ENCODE results near the gene SEMA3G.

The SEMA3G gene

GRCh38 chr3:52479037-52479876, 34.4 kb upstream of the SEMA3G start:
- DNase-seq (ENCODE audit: low read depth): no peak

DNA sequence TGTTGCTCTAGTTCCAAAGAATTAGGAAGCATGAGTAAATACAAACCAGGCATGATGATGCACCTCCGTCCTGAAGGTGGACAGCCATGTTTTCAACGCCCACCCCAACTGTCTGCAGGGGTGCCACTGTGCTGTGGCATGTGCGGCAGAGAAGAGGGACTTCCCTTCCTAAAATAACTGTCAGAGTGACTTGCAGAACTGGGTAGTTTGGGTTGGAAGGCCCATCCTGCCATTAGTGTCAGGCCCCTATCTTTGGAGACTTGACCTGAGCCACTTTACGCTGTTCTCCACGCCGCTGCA, 32.8 kb upstream of the SEMA3G start:
- no peak for DNase-seq (ENCODE audit: low read depth)

DNA sequence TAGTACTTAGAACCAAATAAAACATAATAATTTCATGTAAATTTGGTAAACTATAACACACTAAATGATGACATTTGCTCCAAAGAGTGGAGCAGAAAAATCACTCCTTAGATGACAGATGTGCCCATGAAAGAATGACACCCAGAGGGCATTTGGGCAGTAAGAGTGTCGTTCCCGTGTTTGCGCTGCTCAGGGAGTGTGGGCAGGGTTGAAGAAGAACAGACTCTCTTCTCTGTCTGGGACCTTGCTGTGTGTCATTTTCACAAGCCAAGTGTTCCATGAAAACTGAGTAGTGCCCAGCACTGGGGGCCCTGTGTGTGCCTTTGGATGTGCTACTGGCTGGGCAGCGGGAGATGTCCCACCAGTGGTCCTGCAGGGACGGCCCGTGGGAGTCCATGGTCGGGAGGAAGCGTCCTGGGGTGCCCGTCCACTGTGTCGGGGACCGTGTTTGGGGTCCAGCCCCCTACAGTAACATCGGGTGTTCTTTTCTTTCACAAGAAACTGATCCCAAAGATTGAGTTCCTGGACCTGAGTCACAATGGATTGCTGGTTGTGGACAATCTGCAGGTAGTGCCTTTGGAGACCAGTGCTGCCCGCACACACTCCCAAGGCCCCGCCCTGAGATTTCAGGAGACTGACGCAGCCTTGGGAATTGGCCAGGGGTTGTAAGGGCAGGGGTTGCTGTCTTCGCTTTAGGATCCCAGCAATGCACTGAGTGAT, 32.3 kb upstream of the SEMA3G start:
- no peak for DNase-seq (ENCODE audit: low read depth)

DNA sequence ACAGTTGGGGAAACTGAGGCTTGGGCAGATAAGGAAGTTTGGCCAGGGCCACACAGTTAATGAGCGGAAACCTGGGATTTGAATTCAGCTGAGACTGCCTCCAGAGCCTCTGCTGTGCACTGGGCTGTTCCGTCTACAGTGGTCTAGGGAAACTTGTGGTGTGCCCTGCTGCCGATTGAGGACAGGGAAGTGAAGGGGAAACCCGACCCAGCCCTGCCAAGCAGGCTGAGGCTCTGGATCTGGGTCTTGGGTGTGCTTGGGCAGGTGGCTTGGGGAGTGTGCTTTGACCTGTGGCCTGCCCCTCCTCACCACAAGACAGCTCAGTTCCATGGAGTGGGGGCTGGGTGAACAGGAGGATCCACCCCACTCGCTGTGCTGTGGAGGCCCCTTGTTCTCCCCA, 28.1 kb upstream of the SEMA3G start:
- no peak for DNase-seq (ENCODE audit: low read depth)

DNA sequence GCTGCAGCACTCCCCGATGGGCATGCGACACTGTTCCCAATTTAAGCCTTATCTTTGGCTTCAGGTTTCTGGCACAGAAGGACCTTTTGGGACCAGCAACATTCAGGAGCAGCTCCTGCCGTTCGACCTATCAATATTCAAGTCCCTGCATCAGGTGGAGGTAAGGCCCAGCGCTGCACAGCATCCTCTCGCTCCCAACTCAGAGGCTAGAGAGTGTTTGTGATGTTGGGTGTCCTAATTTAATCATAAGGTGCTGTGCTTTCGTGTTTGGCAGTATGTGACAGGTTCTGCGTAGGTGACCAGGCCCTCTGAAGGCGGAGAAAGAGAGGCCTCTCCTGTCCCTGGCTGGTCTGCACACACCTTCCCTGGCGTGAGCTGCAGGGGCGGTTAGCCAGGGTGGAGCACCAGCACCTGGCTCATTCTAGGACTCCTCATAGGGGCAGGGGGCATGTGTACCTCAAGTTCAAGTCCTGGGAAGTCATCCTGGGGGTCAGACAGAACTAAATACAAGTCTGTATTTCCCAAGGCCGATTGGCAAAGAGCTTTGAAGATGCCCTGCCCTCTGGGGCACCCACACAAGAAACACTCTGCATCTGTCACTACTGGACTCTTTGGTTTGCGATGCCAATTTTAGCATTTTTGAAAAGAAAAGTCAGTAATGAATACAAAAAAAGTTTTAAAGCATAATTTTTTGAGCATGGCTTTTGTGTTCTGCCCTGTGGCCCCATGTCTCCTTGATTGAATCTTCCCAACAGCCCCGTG, 27.5 kb upstream of the SEMA3G start:
- no peak for DNase-seq (ENCODE audit: low read depth)

DNA sequence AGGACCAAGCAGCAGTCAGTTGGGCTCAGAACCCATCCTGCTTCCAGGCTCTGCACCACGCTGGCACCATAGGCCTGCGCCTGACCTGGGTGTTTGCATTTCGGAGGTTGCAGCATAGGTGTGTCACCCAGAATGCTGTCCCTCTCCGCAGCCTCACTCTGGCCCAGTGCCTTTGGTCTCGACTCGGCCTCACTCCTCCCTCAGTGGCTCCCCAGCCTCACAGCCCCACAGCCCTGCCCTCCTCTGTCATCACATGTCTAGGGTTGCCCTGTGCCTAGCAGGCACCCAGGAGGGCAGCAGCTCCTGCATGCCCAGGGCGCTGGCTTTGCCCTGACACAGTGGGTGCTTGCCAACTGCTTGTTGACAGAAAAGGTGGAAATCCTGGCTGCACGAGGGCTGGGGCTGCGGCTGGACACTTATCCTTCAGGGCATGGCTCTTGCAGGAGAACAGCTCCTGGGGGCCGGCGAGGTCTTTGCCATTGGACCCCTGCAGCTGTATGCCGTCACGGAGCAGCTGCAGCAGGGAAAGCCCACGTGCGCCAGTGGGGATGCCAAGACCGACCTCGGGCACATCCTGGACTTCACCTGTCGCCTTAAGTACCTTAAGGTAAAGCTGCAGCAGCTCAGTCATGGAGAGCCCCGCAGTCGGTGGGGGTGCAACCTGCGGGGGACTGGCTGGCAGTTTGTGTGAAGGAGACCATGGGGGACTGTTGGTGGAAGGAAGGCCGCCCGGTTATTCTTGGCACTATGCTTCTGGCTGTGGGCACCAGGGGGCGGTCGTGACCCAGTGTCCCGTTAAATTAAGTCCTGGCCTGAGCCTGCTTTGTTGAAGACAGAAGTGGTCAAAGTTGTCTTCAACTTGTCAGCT, 26.7 kb upstream of the SEMA3G start:
- no peak for DNase-seq (ENCODE audit: low read depth)

- no peak for DNase-seq (ENCODE audit: low read depth)
Measured at GRCh38 chr3:52470920-52471319, 26.0 kb upstream of the SEMA3G start.

DNA sequence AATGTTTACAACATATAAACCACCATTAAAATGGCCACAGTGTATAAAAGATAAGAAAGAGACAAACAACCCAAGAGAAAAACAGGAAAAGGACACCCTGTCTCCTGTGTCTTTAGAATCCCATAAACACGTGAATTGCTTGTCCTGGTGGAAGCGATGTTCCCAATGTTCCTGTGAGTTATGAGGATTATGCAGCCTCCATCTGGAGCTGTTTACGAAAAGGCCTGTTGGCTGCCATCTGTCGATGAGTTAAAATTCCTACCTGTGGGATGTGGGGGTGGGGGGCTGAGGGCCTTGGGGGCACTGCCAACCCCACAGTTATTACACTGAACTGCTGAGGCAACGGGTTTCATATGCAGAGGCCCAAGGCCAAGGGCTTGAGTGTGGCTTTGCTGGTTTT, 24.1 kb upstream of the SEMA3G start:
- no peak for DNase-seq (ENCODE audit: low read depth)

- no peak for DNase-seq (ENCODE audit: low read depth)
Measured at GRCh38 chr3:52468336-52468735, 23.4 kb upstream of the SEMA3G start.

DNA sequence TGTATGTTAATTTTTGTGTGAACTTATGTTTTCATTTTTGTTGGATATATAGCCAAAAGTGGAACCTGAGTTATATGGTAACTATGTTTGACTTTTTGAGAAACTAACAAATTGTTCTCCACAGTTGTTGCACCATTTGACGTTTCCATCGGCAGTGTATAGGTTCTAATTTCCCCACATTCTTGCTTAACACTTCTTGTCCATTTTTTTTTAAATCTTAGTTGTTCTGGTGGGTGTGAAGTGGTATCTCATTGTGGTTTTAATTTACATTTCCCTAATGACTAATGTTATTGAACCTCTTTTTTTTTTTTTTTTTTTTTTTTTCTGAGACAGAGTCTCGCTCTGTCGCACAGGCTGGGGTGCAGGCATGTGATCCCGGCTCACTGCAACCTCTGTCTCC, 18.5 kb upstream of the SEMA3G start:
- DNase-seq (ENCODE audit: low read depth): no peak

GRCh38 chr3:52461874-52462273, 17.0 kb upstream of the SEMA3G start:
- no peak for DNase-seq (ENCODE audit: low read depth)

DNA sequence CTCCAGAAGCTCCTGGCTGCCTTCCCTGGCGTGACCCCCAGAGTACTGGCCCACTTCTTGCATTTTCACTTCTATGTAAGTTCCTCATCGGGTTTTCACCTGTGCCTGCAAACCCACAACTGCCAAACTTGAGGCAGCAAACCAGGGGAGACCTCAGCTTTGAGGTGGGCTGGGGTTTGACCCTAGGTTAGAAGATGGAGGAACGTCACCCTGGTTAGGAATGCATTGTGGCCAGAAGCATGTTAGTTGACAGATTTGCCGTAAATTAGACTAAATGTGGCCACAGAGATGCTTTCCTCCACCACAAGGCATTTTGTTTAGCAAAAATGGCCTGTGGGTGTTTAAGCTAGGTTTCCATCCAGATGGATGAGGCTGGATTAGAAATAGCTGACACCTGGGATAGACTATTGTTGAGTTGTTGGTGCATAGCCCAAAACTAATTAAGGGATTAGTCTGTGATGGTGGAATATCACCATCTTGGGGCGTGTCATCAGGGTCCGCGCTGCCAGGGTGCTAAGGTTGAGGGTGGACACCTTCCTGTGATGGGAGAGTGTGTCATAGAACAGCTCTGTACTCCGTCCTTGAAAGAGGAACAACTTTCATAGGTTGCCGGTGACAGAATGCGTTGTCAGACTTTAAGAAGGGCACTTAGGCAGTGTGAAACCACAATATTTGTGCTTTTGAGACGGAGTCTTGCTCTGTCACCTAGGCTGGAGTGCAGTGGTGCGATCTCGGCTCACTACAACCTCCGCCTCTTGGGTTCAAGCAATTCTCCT, 14.1 kb upstream of the SEMA3G start:
- no peak for DNase-seq (ENCODE audit: low read depth)

GRCh38 chr3:52458031-52458760, 13.3 kb upstream of the SEMA3G start:
- no peak for DNase-seq (ENCODE audit: low read depth)

GRCh38 chr3:52456800-52457183, 11.9 kb upstream of the SEMA3G start:
- no peak for DNase-seq (ENCODE audit: low read depth)

DNA sequence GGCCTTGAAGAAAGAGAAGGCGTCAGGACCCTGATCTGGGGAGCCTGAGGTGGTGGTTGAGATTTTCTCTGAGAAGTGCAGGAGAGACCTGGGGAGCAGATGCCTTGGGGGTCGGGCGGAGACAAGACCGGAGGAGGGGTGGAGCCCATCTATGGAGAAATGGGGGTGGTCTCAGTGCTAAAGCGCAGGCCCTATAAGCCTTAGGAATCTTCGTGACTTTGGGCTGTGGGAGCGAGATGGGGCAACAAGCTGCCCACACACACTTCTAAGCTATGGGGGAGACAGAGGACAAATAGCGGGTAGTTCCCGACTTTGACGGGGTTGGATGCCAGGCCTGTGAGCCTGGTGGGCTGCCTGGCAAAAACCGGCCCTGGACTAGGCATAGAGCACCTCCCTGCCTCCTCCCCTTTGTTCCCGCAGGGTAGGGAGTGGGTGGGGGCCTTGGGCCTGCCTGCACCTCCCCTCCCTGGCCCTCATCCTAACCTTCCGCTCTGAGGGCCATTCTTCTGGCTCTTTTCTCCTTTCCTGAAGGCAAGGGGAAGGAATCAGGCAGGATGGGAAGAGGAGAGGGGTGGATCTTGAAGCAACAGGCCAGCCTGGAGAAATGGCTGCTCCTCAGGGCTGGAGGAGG, 11.4 kb upstream of the SEMA3G start:
- no peak for DNase-seq (ENCODE audit: low read depth)

GRCh38 chr3:52455283-52456168, 10.6 kb upstream of the SEMA3G start, which contains the start of gene NISCH:
NISCH (plus strand) TSS chr3:52455604; CDS start chr3:52455642, 38 bp downstream.
- peak; percentile 94 for DNase-seq (ENCODE audit: low read depth)

DNA sequence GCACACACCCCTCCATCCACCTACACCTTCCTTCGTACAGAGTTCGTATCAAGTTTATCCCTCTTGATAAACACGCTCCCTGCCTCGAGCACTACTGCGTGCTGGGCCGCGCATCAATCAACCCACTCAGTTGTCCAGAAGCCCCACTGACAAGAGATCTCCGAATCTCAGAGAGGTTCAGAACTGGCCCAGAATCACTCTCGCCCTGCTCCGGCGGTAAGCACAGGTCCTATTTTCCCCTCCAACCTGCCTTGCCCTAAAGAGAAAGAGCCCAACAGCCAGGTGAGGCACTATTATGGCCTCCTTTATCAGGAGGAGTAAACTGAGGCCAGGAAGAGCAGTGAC, 10.0 kb upstream of the SEMA3G start:
- DNase-seq (ENCODE audit: low read depth): no peak

GRCh38 chr3:52454250-52454937, 9.5 kb upstream of the SEMA3G start:
- DNase-seq (ENCODE audit: low read depth): no peak
